GM12878 (cell line): ENCODE measurements around the gene TRAIP. TPM values are rescaled to one million over a fixed set of nuclear protein-coding genes. Genes with fewer than 3 reads are reported as not detected.
A peak's percentile ranks its signal among the peaks of the same experiment; 100 is the strongest.

Experiments
- ATAC-seq: fragments of 200-7000 bp; cut with Tn5 transposase; 3 replicates; pipeline ENCODE4 v1.9.1; 2020; ENCODE audit warnings: mild to moderate bottlenecking, moderate library complexity
- BruUV-seq: library from RNA; stranded (reverse); fragments of 400-500 nt; replicated peaks from 2 replicates; lab custom pipeline; 2021; lab: Mats Ljungman, UMichigan
- CTCF ChIA-PET: fragments of 300-600 bp; sonication (Branson Sonifier 250); formaldehyde crosslinking; extraction: SDS; loops from one replicate; lab custom pipeline; 2021; ENCODE audit warnings: inconsistent platforms; lab: Yijun Ruan, JAX
- POLR2A ChIA-PET: fragments of 350-600 bp; formaldehyde crosslinking; extraction: SDS; loops from one replicate; lab custom pipeline; 2021; ENCODE audit warnings: inconsistent platforms; lab: Charles Lee
- RAD21 ChIA-PET: fragments of 300-600 bp; sonication (Branson Sonifier 250); formaldehyde crosslinking; loops from one replicate; lab custom pipeline; 2023; ENCODE audit warnings: antibody characterized with exemption; ENCODE audit not compliant: unreplicated experiment; lab: Charles Lee
- SMC1A ChIA-PET: fragments of 300-600 bp; sonication (Branson Sonifier 250); formaldehyde crosslinking; loops from one replicate; lab custom pipeline; 2023; ENCODE audit not compliant: unreplicated experiment, uncharacterized antibody; lab: Charles Lee
- DNase-seq: peaks from one replicate; pipeline ENCODE4 v3.0.0-alpha.2; 2011; ENCODE audit warnings: low read depth, low spot score
- FAIRE-seq: peaks from 3 replicates; lab custom pipeline; 2011; peaks lifted over from hg19 to GRCh38; lab: Jason Lieb, UNC
- H2AFZ ChIP-seq: 2 replicates; pipeline ENCODE4 v1.6.0; 2011; ENCODE audit warnings: low read depth, low read length, control low read depth; ENCODE audit not compliant: control insufficient read depth
- H3K27ac ChIP-seq: 2 replicates; pipeline ENCODE4 v1.5.1; 2011; ENCODE audit warnings: control low read depth; ENCODE audit not compliant: control insufficient read depth, insufficient read depth
- H3K27me3 ChIP-seq, 2 experiments: replicated peaks in 1 of 2; 2 replicates each; pipeline versions ENCODE4 v1.6.0 to v1.6.1; 2011; ENCODE audit warnings: low read length in 1 of 2; ENCODE audit not compliant: control insufficient read depth in 2 of 2, insufficient read depth in 2 of 2
- H3K36me3 ChIP-seq, 2 experiments: 2 replicates each; pipeline ENCODE4 v1.5.1; 2011; ENCODE audit warnings: low read length in 1 of 2; ENCODE audit not compliant: control insufficient read depth in 2 of 2, insufficient read depth in 2 of 2
- H3K4me1 ChIP-seq: 2 replicates; pipeline ENCODE4 v1.6.1; 2011; ENCODE audit warnings: mild to moderate bottlenecking, low read length, moderate library complexity, mixed read lengths; ENCODE audit not compliant: control insufficient read depth, insufficient read depth
- H3K4me2 ChIP-seq: 2 replicates; pipeline ENCODE4 v1.6.0; 2011; ENCODE audit warnings: control low read depth; ENCODE audit not compliant: control insufficient read depth, insufficient read depth
- H3K4me3 ChIP-seq: fragments of 200-600 bp; sonication (generic); 2 replicates; pipeline ENCODE4 v1.5.1; 2016
- H3K79me2 ChIP-seq: 2 replicates; pipeline ENCODE4 v1.6.0; 2011; ENCODE audit warnings: low read length; ENCODE audit not compliant: control insufficient read depth, insufficient read depth
- H3K9ac ChIP-seq: 2 replicates; pipeline ENCODE4 v1.8.0; 2011; ENCODE audit warnings: low read length, control low read depth, mixed read lengths; ENCODE audit not compliant: control insufficient read depth, insufficient read depth
- H3K9me3 ChIP-seq: replicated peaks from 3 replicates; pipeline ENCODE4 v1.5.1; 2011; ENCODE audit warnings: mild to moderate bottlenecking, low read length; ENCODE audit not compliant: control insufficient read depth, insufficient read depth
- H4K20me1 ChIP-seq: 2 replicates; pipeline ENCODE4 v1.6.0; 2011; ENCODE audit not compliant: control insufficient read depth, insufficient read depth
- CBX3 ChIP-seq: fragments of 200-600 bp; sonication (generic); IDR thresholded peaks from 2 replicates; pipeline ENCODE4 v1.6.1; 2016; ENCODE audit warnings: low read depth, borderline replicate concordance
- PRDM15 ChIP-seq: fragments of 450-650 bp; formaldehyde crosslinking; IDR thresholded peaks from 2 replicates; pipeline ENCODE4 v1.4.0; 2020; ENCODE audit warnings: mild to moderate bottlenecking, moderate library complexity
- SMAD1 ChIP-seq: fragments of 450-650 bp; IDR thresholded peaks from 2 replicates; pipeline ENCODE4 v1.6.1; 2018; ENCODE audit warnings: mild to moderate bottlenecking, low read depth; ENCODE audit not compliant: partially characterized antibody
- SPI1 ChIP-seq: IDR thresholded peaks from 2 replicates; pipeline ENCODE4 v1.6.1; 2011; ENCODE audit warnings: low read depth, mild to moderate bottlenecking, low read length, moderate library complexity, borderline replicate concordance; ENCODE audit not compliant: insufficient read depth
- TBL1XR1 ChIP-seq: IDR thresholded peaks from 2 replicates; pipeline ENCODE4 v1.6.1; 2012; ENCODE audit warnings: low read depth, low read length, improper control_type of control experiment
- ZBTB40 ChIP-seq: fragments of 450-650 bp; IDR thresholded peaks from 2 replicates; pipeline ENCODE4 v1.6.1; 2016; ENCODE audit warnings: mild to moderate bottlenecking, moderate library complexity, borderline replicate concordance
- WGBS: methylation state at CpG from one replicate; pipeline ENCODE4 v1.1.6; 2016; ENCODE audit warnings: low lambda C conversion rate; ENCODE audit not compliant: insufficient replicate concordance, insufficient coverage; ENCODE audit errors: missing lambda C conversion rate; 5-methylcytosine and 5-hydroxymethylcytosine counted together
- in situ Hi-C: fragments of 300-500 bp; cut with MboI; formaldehyde crosslinking; loops from 9 replicates; pipeline ENCODE4 v1.14.3; 2018; ENCODE audit warnings: mixed read lengths
- intact Hi-C: fragments of 100-400 bp; cut with micrococcal nuclease; formaldehyde crosslinking; loops from one replicate; pipeline ENCODE4 v1.14.2; 2022; ENCODE audit not compliant: unreplicated experiment
- polyA plus RNA-seq, 11 experiments: library from polyadenylated mRNA; depleted of rRNA in 4 of 11; unstranded in 6 of 11; stranded (reverse) in 5 of 11; fragments of >200 nt; fragmentation: Nextera tagmentation in 4 of 11; fragmentation: Illumina TruSeq in 1 of 11; extraction: Ambion mirVana in 4 of 11; extraction: Trizol in 1 of 11; gene quantifications; 1 replicate in 1 of 11; 2 replicates in 10 of 11; pipeline versions ENCODE4 v1.2.1 to v1.2.3, GENCODE V29; 2011 to 2016; ENCODE audit warnings: inconsistent platforms in 2 of 11, missing spikeins in 2 of 11, low read depth in 1 of 11
- total RNA-seq, 4 experiments: library from RNA; depleted of rRNA in 3 of 4; stranded (reverse); fragments of >200 nt in 3 of 4; fragmentation: Illumina TruSeq in 1 of 4; extraction: Trizol in 1 of 4; gene quantifications; 2 replicates each; pipeline versions ENCODE4 v1.2.1 to v1.2.3, GENCODE V29; 2013 to 2021

Gene TRAIP
- total and polyA plus RNA-seq, 10 of the 15 experiments (the other 5 are each of a cell fraction or from before 2014, with no cell fraction given) = 15.9 to 37.0 (median 23.1) TPM

- no peak for TF ChIP-seq PRDM15 (CRISPR knock-in tag)
Measured at GRCh38 chr3:49903451-49904424, 47.4 kb upstream of the TRAIP start, which contains the start of gene MST1R (continued).

GRCh38 chr3:49902511-49903345 is 46.4 kb upstream of the TRAIP start:
- ChIA-PET CTCF (interaction anchor here (1.8 to 8.4 kb wide), 5 partner anchors 9 to 100 kb away, joined by 6 to 70 read pairs (median 28); partner anchors contain the start of gene INKA1), POLR2A (interaction anchor here (1.1 to 1.4 kb wide), 2 partner anchors 8 to 37 kb away, joined by 3 to 4 read pairs; partner anchors contain the start of gene RBM6), RAD21 (interaction anchor here (1.6 to 2.5 kb wide), 2 partner anchors 97 to 100 kb away, joined by 6 to 13 read pairs; partner anchors contain the start of gene INKA1), SMC1A (interaction anchor here (1.1 to 2.6 kb wide), 2 partner anchors 27 to 64 kb away, joined by 3 to 13 read pairs; partner anchors contain the start of gene MON1A)
- Histone ChIP-seq H3K4me3 (no peak overlapping the region), H3K27me3 (no peaks in the 10 kb centered on the region), H3K9ac (no peak overlapping the region), H4K20me1 (no peaks in the 10 kb centered on the region), H3K9me3 (no peaks in the 10 kb centered on the region), H3K79me2 (no peaks in the 10 kb centered on the region), H3K4me2 (peak overlapping the region; percentile 51), H3K4me1 (peaks cover 25% of the 10 kb centered on the region), H3K27ac (peak overlapping the region; percentile 46; the same call in 1 of the 2 replicates), H2AFZ (peak overlapping the region; percentile 41; the same call in 1 of the 2 replicates), H3K36me3 (no peaks in the 10 kb centered on the region)
- intact Hi-C loops (no loop called here), in situ Hi-C loops (no loop called here)
- no peak for FAIRE-seq
- no peak for DNase-seq
- no peak for ATAC-seq
- WGBS = 92% methylated on average over 44 of the region's 44 CpGs
- BruUV-seq = no TSS peak
- no peak for TF ChIP-seq ZBTB40
- TF ChIP-seq SMAD1 = no peak
- no peak for TF ChIP-seq TBL1XR1
- TF ChIP-seq SPI1 = no peak
- no peak for TF ChIP-seq CBX3
